Spleen (tissue), 11 donors: ENCODE data around the gene CEP19. TPM values are rescaled to one million over a fixed set of nuclear protein-coding genes. Genes with fewer than 3 reads are reported as not detected.
"Not testable (repeated sequence)": the region's sequence is repeated elsewhere in the genome, so short reads cannot be mapped to it uniquely, and the experiment has no call there.

ENCODE experiments used
- DNase-seq: peaks from one replicate; pipeline ENCODE4 v3.0.0-alpha.2; 2020
- H3K27ac ChIP-seq, 8 donors: fragments of 200-600 bp; sonication (generic) in 7 of 8; 1 replicate in 4 of 8; 2 replicates in 4 of 8; pipeline versions ENCODE4 v1.5.0 to v1.8.0; 2016 to 2021; ENCODE audit warnings: inconsistent platforms in 4 of 8, mild to moderate bottlenecking in 4 of 8, moderate library complexity in 1 of 8
- H3K27me3 ChIP-seq, 7 donors: fragments of 200-600 bp; sonication (generic) in 6 of 7; replicated peaks in 1 of 7; 1 replicate in 4 of 7; 2 replicates in 3 of 7; pipeline versions ENCODE4 v1.5.0 to v1.8.0; 2016 to 2021; ENCODE audit warnings: inconsistent platforms in 3 of 7, mild to moderate bottlenecking in 1 of 7
- H3K36me3 ChIP-seq, 6 donors: fragments of 200-600 bp; sonication (generic) in 5 of 6; 1 replicate in 4 of 6; 2 replicates in 2 of 6; pipeline versions ENCODE4 v1.5.0 to v1.8.0; 2016 to 2021; ENCODE audit warnings: inconsistent platforms in 2 of 6
- H3K4me1 ChIP-seq, 6 donors: fragments of 200-600 bp; sonication (generic) in 5 of 6; 1 replicate in 3 of 6; 2 replicates in 3 of 6; pipeline versions ENCODE4 v1.5.0 to v1.8.0; 2016 to 2021; ENCODE audit warnings: inconsistent platforms in 3 of 6
- H3K4me3 ChIP-seq, 8 donors: fragments of 200-600 bp; sonication (generic) in 7 of 8; 1 replicate in 4 of 8; 2 replicates in 4 of 8; pipeline versions ENCODE4 v1.5.0 to v1.8.0; 2016 to 2021; ENCODE audit warnings: inconsistent platforms in 4 of 8, mild to moderate bottlenecking in 4 of 8, moderate library complexity in 2 of 8
- H3K9me3 ChIP-seq, 8 donors: fragments of 200-600 bp; sonication (generic) in 7 of 8; 1 replicate in 4 of 8; 2 replicates in 4 of 8; pipeline versions ENCODE4 v1.5.0 to v1.8.0; 2016 to 2021; ENCODE audit warnings: inconsistent platforms in 4 of 8
- CTCF ChIP-seq, 11 experiments: fragments of 200-600 bp in 7 of 11; fragments of 450-650 bp in 4 of 11; sonication (generic) in 4 of 11; IDR thresholded peaks in 8 of 11; conservative IDR thresholded peaks in 3 of 11; 1 replicate in 7 of 11; 2 replicates in 4 of 11; pipeline versions ENCODE4 v1.4.0 to v1.8.0; 2016 to 2021; ENCODE audit warnings: antibody characterized with exemption in 11 of 11, inconsistent platforms in 4 of 11, mild to moderate bottlenecking in 1 of 11
- POLR2A ChIP-seq, 3 donors: fragments of 450-650 bp; IDR thresholded peaks; one replicate each; pipeline ENCODE4 v1.5.1; 2017; ENCODE audit warnings: antibody characterized with exemption in 3 of 3, mild to moderate bottlenecking in 1 of 3
- POLR2AphosphoS5 ChIP-seq, 3 donors: sonication (generic); formaldehyde crosslinking; IDR thresholded peaks; one replicate each; pipeline ENCODE4 v1.5.1; 2017; ENCODE audit warnings: antibody characterized with exemption in 3 of 3
- whole genome bisulfite sequencing, 5 donors: extraction: QIAGEN DNeasy Blood & Tissue Kit in 3 of 5; methylation state at CpG; one replicate each; pipeline versions ENCODE4 v1.1.5 to v1.1.7; 2013 to 2018; 5-methylcytosine and 5-hydroxymethylcytosine counted together
- intact Hi-C: fragments of 100-400 bp; cut with DNase I; formaldehyde crosslinking; loops from one replicate; pipeline ENCODE4 v1.15.0; 2023; ENCODE audit warnings: low total_unique reads
- polyA plus RNA-seq, 3 donors: library from polyadenylated mRNA; stranded (reverse); fragments of 200-250 nt; gene quantifications; one replicate each; pipeline ENCODE4 v1.2.1, GENCODE V29; 2013
- total RNA-seq, 7 donors: library from RNA; depleted of rRNA in 3 of 7; stranded (reverse); fragments of >200 nt in 3 of 7; fragmentation: NEBNext Ultra II Directional in 4 of 7; extraction: Animal tissue kit (Norgen Biotek cat#: 25700) in 4 of 7; gene quantifications; one replicate each; pipeline versions ENCODE4 v1.1.0 to v1.2.1, GENCODE V29; 2016 to 2021
- donor health status: healthy with polysubstance abuse.
- donor health status: DM: no; HTN: no; CAD: no; lungs with moderate emphysema.
- donor health status: DM: no; HTN: no; CAD: no.
- donor health status: Bipolar disorder and iron deficiency.
- donor health status: healthy.
- donor health status: DM: no; HTN: no; CAD: no.
- donor health status: DM: yes; HTN: yes; CAD: no.

Gene CEP19
- total and polyA plus RNA-seq, 10 donors: 0.68 to 6.4 (median 3.0) TPM

DNA sequence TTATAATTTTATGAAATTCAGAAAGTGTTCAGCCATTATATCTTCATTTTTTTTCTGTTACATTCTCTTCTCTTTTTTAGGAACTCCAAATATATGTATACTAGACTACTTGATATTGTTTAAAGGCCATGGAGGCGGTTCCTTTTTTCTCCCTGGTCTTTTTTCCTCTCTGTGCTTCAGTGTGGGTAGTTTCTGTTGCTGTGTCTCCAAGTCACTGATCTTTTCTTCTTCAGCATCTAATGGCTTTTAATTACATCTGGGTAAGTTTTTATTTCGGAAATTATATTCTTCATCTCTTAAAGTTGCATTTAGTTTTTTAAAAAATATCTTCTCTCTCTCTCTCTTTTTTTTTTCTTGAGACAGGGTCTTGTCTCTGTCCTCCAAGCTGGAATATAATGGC lies 9.0 kb upstream of the CEP19 start:
- WGBS, 5 donors: 49 to 97% (median 96%) methylated on average over 2 of the region's 2 CpGs
- H3K4me1 ChIP-seq: no peaks in the 10 kb centered on the region
- no peak overlapping the region for H3K4me3 ChIP-seq
- no peaks in the 10 kb centered on the region for H3K9me3 ChIP-seq
- no peak for TF ChIP-seq POLR2A (IDR thresholded peaks at IDR 0.05)
- TF ChIP-seq POLR2AphosphoS5 (IDR thresholded peaks at IDR 0.05): no peak
- no peak for TF ChIP-seq CTCF (IDR thresholded peaks at IDR 0.05 in 8 of 11, conservative IDR thresholded peaks at IDR 0.05 in 3 of 11)
- peaks cover 0 to 45% (median 3%) of the 10 kb centered on the region in 6 donors for H3K36me3 ChIP-seq
- no peak for DNase-seq
- intact Hi-C loops: no loop called here
- H3K27me3 ChIP-seq: no peaks in the 10 kb centered on the region
- H3K27ac ChIP-seq: no peak overlapping the region

DNA sequence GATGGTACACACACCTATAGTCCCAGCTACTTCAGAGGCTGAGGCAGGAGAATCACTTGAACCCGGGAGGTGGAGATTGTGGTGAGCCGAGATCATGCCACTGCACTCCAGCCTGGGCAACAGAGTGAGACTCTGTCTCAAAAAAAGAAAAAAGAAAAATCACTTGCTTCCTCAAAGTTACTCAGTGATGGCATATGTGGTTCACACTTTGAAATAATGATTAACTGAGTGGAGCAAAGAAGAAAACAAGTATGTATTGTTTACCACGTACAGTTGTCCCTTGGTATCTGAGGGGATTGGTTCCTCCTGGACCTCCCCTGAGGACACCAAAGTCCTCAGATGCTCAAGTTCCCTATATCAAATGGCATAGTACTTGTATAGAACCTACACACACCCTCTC lies 5.1 kb upstream of the CEP19 start:
- H3K4me3 ChIP-seq, intact Hi-C loops, DNase-seq, H3K9me3 ChIP-seq, H3K27ac ChIP-seq, H3K27me3 ChIP-seq: not testable (repeated sequence)
- peaks cover 0 to 20% (median 2%) of the 10 kb centered on the region in 6 donors for H3K36me3 ChIP-seq
- H3K4me1 ChIP-seq: peaks cover 0 to 17% (median 11%) of the 10 kb centered on the region in 6 donors
- 82 to 91% (median 88%) methylated on average over 3 of the region's 3 CpGs for WGBS, 5 donors

DNA sequence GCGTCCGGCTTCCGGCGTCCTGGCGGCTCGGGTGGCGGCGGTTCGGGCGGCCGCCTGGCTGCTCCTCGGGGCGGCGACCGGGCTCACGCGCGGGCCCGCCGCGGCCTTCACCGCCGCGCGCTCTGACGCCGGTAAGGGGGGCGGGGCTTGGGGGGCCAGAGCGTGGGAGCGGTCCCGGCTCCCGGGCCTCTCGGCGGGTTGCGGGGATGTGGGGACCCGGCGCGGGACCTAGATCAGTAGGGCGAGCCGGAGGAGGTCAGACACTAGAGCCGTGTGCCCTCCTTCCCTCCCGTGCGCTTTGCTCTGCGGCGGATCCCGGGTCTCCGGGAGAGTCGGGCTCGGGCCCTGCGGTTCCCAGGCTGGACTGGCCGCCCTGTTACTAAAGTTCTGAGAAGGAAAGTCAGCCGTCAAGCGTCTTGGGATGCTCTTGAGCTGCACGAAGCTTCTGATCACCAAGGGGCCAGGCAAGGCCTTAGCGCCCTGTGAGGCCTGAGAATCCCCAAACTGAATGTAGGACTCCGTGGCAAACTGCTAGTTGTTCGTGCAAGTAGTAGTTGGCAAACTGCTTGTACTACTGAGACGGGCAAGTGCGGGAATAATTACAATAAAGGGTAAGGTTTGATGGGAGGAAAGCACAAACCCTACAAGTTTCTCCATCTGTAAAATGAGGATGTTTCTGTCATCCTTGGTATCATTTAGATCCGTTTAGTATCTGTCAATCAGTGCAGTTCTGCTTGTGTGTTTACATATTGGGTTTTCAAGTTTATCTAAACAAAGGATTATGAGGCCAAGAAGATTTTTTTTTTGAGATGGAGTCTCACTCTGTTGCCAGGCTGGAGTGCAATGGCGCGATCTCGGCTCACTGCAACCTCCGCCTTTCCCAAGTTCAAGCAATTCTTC lies 714 bp upstream of the CEP19 start:
- peak overlapping the region; percentile 90 to 97 (median 94) for H3K27ac ChIP-seq
- H3K4me3 ChIP-seq: peak overlapping the region; percentile 75 to 96 (median 92)
- peaks cover 4 to 41% (median 23%) of the 10 kb centered on the region in 6 donors for H3K4me1 ChIP-seq
- no peaks in the 10 kb centered on the region for H3K27me3 ChIP-seq
- TF ChIP-seq POLR2A (IDR thresholded peaks at IDR 0.05) (no peak), CTCF (IDR thresholded peaks at IDR 0.05 in 8 of 11, conservative IDR thresholded peaks at IDR 0.05 in 3 of 11) (peak in 2 of 11 experiments; percentile 4 to 28), POLR2AphosphoS5 (IDR thresholded peaks at IDR 0.05) (no peak)
- no peak for DNase-seq
- no peaks in the 10 kb centered on the region for H3K36me3 ChIP-seq
- no peaks in the 10 kb centered on the region for H3K9me3 ChIP-seq
- intact Hi-C loops: no loop called here
- WGBS, 5 donors: 6 to 14% (median 8%) methylated on average over 26 to 64 of the region's 64 CpGs

DNA sequence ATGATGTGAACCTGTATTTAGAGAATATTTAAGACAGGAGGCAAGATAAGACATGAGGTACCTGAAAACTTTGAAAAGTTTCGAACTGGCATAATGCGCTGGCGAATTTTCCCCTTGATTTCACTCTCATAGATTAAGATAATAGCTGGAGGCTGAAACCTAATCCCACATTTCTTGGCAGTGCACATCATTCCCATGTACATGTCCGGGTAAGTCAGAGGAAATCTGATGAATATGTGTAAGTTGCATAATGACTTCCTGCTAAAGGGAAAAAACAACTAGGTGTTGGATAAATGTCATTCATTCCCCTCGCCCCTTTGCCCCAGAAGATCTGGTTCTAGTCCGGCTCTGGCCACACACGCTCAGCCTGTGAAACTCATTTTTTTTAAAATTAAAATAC lies 3.6 kb downstream of the CEP19 start:
- no peaks in the 10 kb centered on the region for H3K9me3 ChIP-seq
- H3K4me3 ChIP-seq: no peak overlapping the region
- H3K4me1 ChIP-seq: peaks cover 4 to 32% (median 20%) of the 10 kb centered on the region in 6 donors
- no peak for DNase-seq
- intact Hi-C loops: no loop called here
- WGBS, 5 donors: 84 to 90% (median 87%) methylated on average over 7 of the region's 7 CpGs
- no peak for TF ChIP-seq CTCF (IDR thresholded peaks at IDR 0.05 in 8 of 11, conservative IDR thresholded peaks at IDR 0.05 in 3 of 11)
- no peak for TF ChIP-seq POLR2AphosphoS5 (IDR thresholded peaks at IDR 0.05)
- no peak for TF ChIP-seq POLR2A (IDR thresholded peaks at IDR 0.05)
- H3K27ac ChIP-seq: no peak overlapping the region
- H3K36me3 ChIP-seq: peaks cover 0 to 7% (median 0%) of the 10 kb centered on the region in 6 donors
- no peaks in the 10 kb centered on the region for H3K27me3 ChIP-seq
